K562 (cell line): ENCODE results near the gene MSH2.

Source experiments
- SP1 ChIP-seq: sonication (generic); formaldehyde crosslinking; IDR thresholded peaks from 2 replicates; pipeline ENCODE4 v1.8.1; 2022; ENCODE audit warnings: mild to moderate bottlenecking, missing genetic modification reagents
- TEAD1 ChIP-seq, 2 experiments: fragments of 450-650 bp in 1 of 2; sonication (generic) in 1 of 2; formaldehyde crosslinking; IDR thresholded peaks; 2 replicates each; pipeline versions ENCODE4 v1.4.0 to v1.8.0; 2020 to 2022; ENCODE audit warnings: mild to moderate bottlenecking in 2 of 2, missing genetic modification reagents in 1 of 2

DNA sequence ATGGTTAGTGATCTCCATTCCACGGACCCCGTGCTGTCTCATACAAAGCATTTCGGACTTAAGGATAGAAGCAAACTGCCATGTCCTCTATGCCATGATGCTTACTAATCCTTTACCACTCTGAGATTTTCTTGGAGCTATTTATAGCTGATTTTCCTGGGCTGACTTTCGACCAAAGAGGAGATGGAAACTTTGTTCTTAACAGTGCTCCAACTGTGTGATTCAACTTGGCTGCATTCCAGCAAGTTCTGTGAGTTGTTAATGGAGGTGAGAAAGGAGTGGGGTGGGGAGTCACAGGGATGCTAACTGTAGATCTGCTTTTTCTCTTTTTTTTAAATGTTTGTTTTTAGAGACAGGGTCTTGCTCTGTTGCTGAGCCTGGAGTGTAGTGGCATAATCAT is 45.5 kb upstream of the MSH2 start:
- TF ChIP-seq TEAD1 (CRISPR knock-in tag; IDR thresholded peaks at IDR 0.05): no peak
- TF ChIP-seq SP1 (CRISPR knock-in tag): no peak
